HepG2 (cell line): ENCODE results near the gene PRDX3. TPM values are rescaled to one million over a fixed set of nuclear protein-coding genes. Genes with fewer than 3 reads are reported as not detected.

Experiments
- ATM ChIP-seq: fragments of 450-650 bp; IDR thresholded peaks from 2 replicates; pipeline ENCODE4 v1.7.1; 2017; ENCODE audit warnings: mild to moderate bottlenecking, borderline replicate concordance
- CREB1 ChIP-seq, 2 experiments: fragments of 450-650 bp in 1 of 2; IDR thresholded peaks; 2 replicates each; pipeline ENCODE4 v1.6.1; 2016 to 2017; ENCODE audit warnings: control low read depth in 1 of 2, mild to moderate bottlenecking in 1 of 2, missing compliant biosample characterization in 1 of 2, missing genetic modification characterization in 1 of 2
- EZH2 ChIP-seq: conservative IDR thresholded peaks from 2 replicates; pipeline ENCODE4 v1.6.1; 2012; ENCODE audit warnings: mild to moderate bottlenecking, low read depth, low read length, moderate library complexity
- GLI4 ChIP-seq: sonication (generic); formaldehyde crosslinking; IDR thresholded peaks from 2 replicates; pipeline ENCODE4 v1.5.1; 2020; ENCODE audit warnings: missing genetic modification reagents, mild to moderate bottlenecking, moderate library complexity, borderline replicate concordance
- NONO ChIP-seq, 2 experiments: fragments of 450-650 bp in 1 of 2; sonication (generic) in 1 of 2; formaldehyde crosslinking in 1 of 2; IDR thresholded peaks in 1 of 2; conservative IDR thresholded peaks in 1 of 2; 2 replicates each; pipeline versions ENCODE4 v1.6.1 to v1.8.0; 2017 to 2022; ENCODE audit warnings: mild to moderate bottlenecking in 1 of 2, missing genetic modification reagents in 1 of 2, moderate library complexity in 1 of 2
- NR2C2 ChIP-seq: sonication (generic); formaldehyde crosslinking; IDR thresholded peaks from 2 replicates; pipeline ENCODE4 v1.4.0; 2020; ENCODE audit warnings: missing genetic modification reagents, mild to moderate bottlenecking, moderate library complexity, borderline replicate concordance
- PAWR ChIP-seq: sonication (generic); formaldehyde crosslinking; IDR thresholded peaks from 2 replicates; pipeline ENCODE4 v1.4.0; 2020; ENCODE audit warnings: missing genetic modification reagents, mild to moderate bottlenecking, borderline replicate concordance
- SYNCRIP ChIP-seq: fragments of 200-400 bp; formaldehyde crosslinking; IDR thresholded peaks from 2 replicates; pipeline ENCODE4 v1.6.1; 2018; ENCODE audit warnings: mild to moderate bottlenecking, low read depth, low read length; ENCODE audit not compliant: insufficient read depth
- TEAD3 ChIP-seq: optimal IDR thresholded peaks from 2 replicates; pipeline ENCODE3; 2016; ENCODE audit warnings: borderline replicate concordance
- TIGD3 ChIP-seq: sonication (generic); formaldehyde crosslinking; IDR thresholded peaks from 2 replicates; pipeline ENCODE4 v1.5.1; 2020; ENCODE audit warnings: mild to moderate bottlenecking, missing genetic modification reagents, borderline replicate concordance
- ZNF142 ChIP-seq: sonication (generic); formaldehyde crosslinking; IDR thresholded peaks from 2 replicates; pipeline ENCODE4 v1.4.0; 2020; ENCODE audit warnings: missing genetic modification reagents
- ZNF329 ChIP-seq: sonication (generic); formaldehyde crosslinking; IDR thresholded peaks from 2 replicates; pipeline ENCODE4 v1.9.0; 2021; ENCODE audit warnings: low read depth, mild to moderate bottlenecking, missing genetic modification reagents
- ZNF563 ChIP-seq: sonication (generic); formaldehyde crosslinking; IDR thresholded peaks from 2 replicates; pipeline ENCODE4 v1.8.0; 2022; ENCODE audit warnings: mild to moderate bottlenecking, moderate library complexity, missing genetic modification reagents
- ZNF572 ChIP-seq: sonication (generic); formaldehyde crosslinking; IDR thresholded peaks from 2 replicates; pipeline ENCODE4 v1.5.1; 2020; ENCODE audit warnings: mild to moderate bottlenecking, missing genetic modification reagents
- ZNF768 ChIP-seq: sonication (generic); formaldehyde crosslinking; IDR thresholded peaks from 2 replicates; pipeline ENCODE4 v1.4.0; 2020; ENCODE audit warnings: missing genetic modification reagents
- ZSCAN22 ChIP-seq: sonication (generic); formaldehyde crosslinking; IDR thresholded peaks from 2 replicates; pipeline ENCODE4 v1.4.0; 2020; ENCODE audit warnings: mild to moderate bottlenecking, missing genetic modification reagents
- polyA plus RNA-seq, 8 experiments: library from polyadenylated mRNA; depleted of rRNA in 3 of 8; stranded (reverse) in 7 of 8; unstranded in 1 of 8; fragments of >200 nt; fragmentation: Illumina TruSeq in 4 of 8; extraction: Trizol in 4 of 8; gene quantifications; 2 replicates each; pipeline versions ENCODE4 v1.2.1 to v1.2.3, GENCODE V29; 2011 to 2016; ENCODE audit warnings: low read depth in 4 of 8, missing spikeins in 1 of 8, mixed read lengths in 1 of 8; ENCODE audit not compliant: insufficient read depth in 1 of 8
- total RNA-seq, 5 experiments: library from RNA; depleted of rRNA; stranded (reverse); fragments of >200 nt; fragmentation: Illumina TruSeq; extraction: Trizol; gene quantifications; 2 replicates each; pipeline ENCODE4 v1.2.3, GENCODE V29; 2016; ENCODE audit warnings: low read depth in 1 of 5
- TF ChIP-seq, protein P1 (sequence below): IDR thresholded peaks from 2 replicates; pipeline ENCODE4 v1.6.1; 2016; ENCODE audit warnings: missing biosample characterization, missing genetic modification reagents, low read depth
- TF ChIP-seq, protein P2 (sequence below): sonication (generic); formaldehyde crosslinking; IDR thresholded peaks from 2 replicates; pipeline ENCODE4 v1.4.0; 2020; ENCODE audit warnings: mild to moderate bottlenecking, low read depth, missing genetic modification reagents

PRDX3 gene
- total and polyA plus RNA-seq, 2 of the 13 experiments (the other 11 are each of a cell fraction or from before 2014, with no cell fraction given) = 407 to 565 TPM

- TF ChIP-seq ZNF329 (CRISPR knock-in tag) (no peak), ATM (no peak), SYNCRIP (no peak), NR2C2 (CRISPR knock-in tag) (no peak; the same call in 1 of the 2 replicates), TIGD3 (CRISPR knock-in tag) (no peak), ZNF768 (CRISPR knock-in tag) (no peak), ZNF142 (CRISPR knock-in tag) (no peak), PAWR (no peak), EZH2 (no peak), ZNF572 (CRISPR knock-in tag) (0 out of 2 replicates have a peak, but pooled peaks have one; percentile 14), ZNF563 (CRISPR knock-in tag) (no peak), TEAD3 (CRISPR knock-in tag) (peak; percentile 5), CREB1 (IDR thresholded peaks at IDR 0.05) (no peak), CREB1 (CRISPR knock-in tag; IDR thresholded peaks at IDR 0.05) (no peak), ZSCAN22 (CRISPR knock-in tag) (no peak), GLI4 (CRISPR knock-in tag) (no peak), NONO (IDR thresholded peaks at IDR 0.05) (no peak), NONO (CRISPR knock-in tag; conservative IDR thresholded peaks at IDR 0.05) (no peak; the same call in 1 of the 2 replicates)
- TF ChIP-seq, protein P1, sequence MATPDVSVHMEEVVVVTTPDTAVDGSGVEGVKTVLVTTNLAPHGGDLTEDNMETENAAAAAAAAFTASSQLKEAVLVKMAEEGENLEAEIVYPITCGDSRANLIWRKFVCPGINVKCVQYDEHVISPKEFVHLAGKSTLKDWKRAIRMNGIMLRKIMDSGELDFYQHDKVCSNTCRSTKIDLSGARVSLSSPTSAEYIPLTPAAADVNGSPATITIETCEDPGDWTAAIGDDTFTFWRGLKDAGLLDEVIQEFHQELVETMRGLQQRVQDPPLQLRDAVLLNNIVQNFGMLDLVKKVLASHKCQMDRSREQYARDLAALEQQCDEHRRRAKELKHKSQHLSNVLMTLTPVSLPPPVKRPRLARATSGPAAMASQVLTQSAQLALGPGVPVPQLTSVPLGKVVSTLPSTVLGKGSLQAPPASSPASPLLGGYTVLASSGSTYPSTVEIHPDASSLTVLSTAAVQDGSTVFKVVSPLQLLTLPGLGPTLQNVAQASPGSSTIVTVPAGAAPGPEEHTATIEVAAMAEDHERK (CRISPR knock-in tag) = no peak
- TF ChIP-seq, protein P2, sequence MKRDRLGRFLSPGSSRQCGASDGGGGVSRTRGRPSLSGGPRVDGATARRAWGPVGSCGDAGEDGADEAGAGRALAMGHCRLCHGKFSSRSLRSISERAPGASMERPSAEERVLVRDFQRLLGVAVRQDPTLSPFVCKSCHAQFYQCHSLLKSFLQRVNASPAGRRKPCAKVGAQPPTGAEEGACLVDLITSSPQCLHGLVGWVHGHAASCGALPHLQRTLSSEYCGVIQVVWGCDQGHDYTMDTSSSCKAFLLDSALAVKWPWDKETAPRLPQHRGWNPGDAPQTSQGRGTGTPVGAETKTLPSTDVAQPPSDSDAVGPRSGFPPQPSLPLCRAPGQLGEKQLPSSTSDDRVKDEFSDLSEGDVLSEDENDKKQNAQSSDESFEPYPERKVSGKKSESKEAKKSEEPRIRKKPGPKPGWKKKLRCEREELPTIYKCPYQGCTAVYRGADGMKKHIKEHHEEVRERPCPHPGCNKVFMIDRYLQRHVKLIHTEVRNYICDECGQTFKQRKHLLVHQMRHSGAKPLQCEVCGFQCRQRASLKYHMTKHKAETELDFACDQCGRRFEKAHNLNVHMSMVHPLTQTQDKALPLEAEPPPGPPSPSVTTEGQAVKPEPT (CRISPR knock-in tag) = no peak
Observed at GRCh38 chr10:119205894-119206602, 27.4 kb upstream of the PRDX3 start (continued).
